ENCODE measurements around the gene ATP1A2.

ATP1A2 gene

GRCh38 chr1:160177231-160177630 lies 61.7 kb downstream of the ATP1A2 start:
- H3K27ac ChIP-seq: no peak overlapping the region
- no peak for TF ChIP-seq CTCF (IDR thresholded peaks at IDR 0.05)
- no peak for DNase-seq (ENCODE audit: low spot score)
- no peak overlapping the region for H3K4me3 ChIP-seq

GRCh38 chr1:160177667-160178066 lies 62.1 kb downstream of the ATP1A2 start:
- H3K4me3 ChIP-seq: no peak overlapping the region
- DNase-seq (ENCODE audit: low spot score): no peak
- H3K27ac ChIP-seq: no peak overlapping the region
- TF ChIP-seq CTCF (IDR thresholded peaks at IDR 0.05): no peak

GRCh38 chr1:160178731-160179130 lies 63.2 kb downstream of the ATP1A2 start:
- H3K27ac ChIP-seq: no peak overlapping the region
- DNase-seq (ENCODE audit: low spot score): no peak
- no peak overlapping the region for H3K4me3 ChIP-seq
- TF ChIP-seq CTCF (IDR thresholded peaks at IDR 0.05): no peak

GRCh38 chr1:160179336-160179735 lies 63.8 kb downstream of the ATP1A2 start:
- no peak for TF ChIP-seq CTCF (IDR thresholded peaks at IDR 0.05)
- DNase-seq (ENCODE audit: low spot score): no peak
- no peak overlapping the region for H3K27ac ChIP-seq

GRCh38 chr1:160186246-160186645 lies 70.7 kb downstream of the ATP1A2 start:
- Histone ChIP-seq H3K27ac (no peak overlapping the region), H3K4me3 (no peak overlapping the region)
- no peak for TF ChIP-seq CTCF (IDR thresholded peaks at IDR 0.05)
- DNase-seq (ENCODE audit: low spot score): no peak

More at GRCh38 chr1:160179336-160179735, 63.8 kb downstream of the ATP1A2 start:
- H3K4me3 ChIP-seq: no peak overlapping the region

- DNase-seq (ENCODE audit: low spot score): no peak
- no peak for TF ChIP-seq CTCF (IDR thresholded peaks at IDR 0.05)
- H3K27ac ChIP-seq: no peak overlapping the region
- H3K4me3 ChIP-seq: no peak overlapping the region
Measured at GRCh38 chr1:160186729-160187128, 71.2 kb downstream of the ATP1A2 start.

- TF ChIP-seq CTCF (IDR thresholded peaks at IDR 0.05): no peak
- no peak for DNase-seq (ENCODE audit: low spot score)
- no peak overlapping the region for H3K4me3 ChIP-seq
- H3K27ac ChIP-seq: no peak overlapping the region
Measured at GRCh38 chr1:160187407-160187806, 71.8 kb downstream of the ATP1A2 start.
